HG02678 (cell line): ENCODE results near the gene BCAS3.

Experiments
- ATAC-seq: cut with Tn5 transposase; IDR thresholded peaks from one replicate; pipeline ENCODE4 v1.9.1; 2021; ENCODE audit warnings: mild to moderate bottlenecking, moderate library complexity; ENCODE audit not compliant: unreplicated experiment

BCAS3 gene

DNA sequence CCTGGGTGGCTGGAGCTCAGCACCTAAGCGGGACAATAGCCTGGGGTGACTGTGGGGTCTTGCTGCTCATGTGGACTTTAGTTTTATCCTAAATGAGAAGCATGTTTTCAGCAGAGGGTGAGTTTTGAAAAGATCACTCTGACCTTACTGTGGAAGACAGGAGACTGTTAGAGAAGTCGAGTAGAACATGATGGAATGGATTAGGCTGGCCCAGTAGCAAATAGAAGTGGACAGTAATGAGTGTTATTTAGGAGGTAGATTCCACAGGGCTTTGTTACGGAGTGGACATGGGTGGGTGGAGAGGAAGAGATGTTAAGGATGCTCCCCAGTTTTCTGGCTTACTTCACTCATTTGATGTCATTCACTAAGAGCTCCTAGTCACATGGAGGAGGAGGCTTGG, 648.7 kb downstream of the BCAS3 start:
- no peak for ATAC-seq

DNA sequence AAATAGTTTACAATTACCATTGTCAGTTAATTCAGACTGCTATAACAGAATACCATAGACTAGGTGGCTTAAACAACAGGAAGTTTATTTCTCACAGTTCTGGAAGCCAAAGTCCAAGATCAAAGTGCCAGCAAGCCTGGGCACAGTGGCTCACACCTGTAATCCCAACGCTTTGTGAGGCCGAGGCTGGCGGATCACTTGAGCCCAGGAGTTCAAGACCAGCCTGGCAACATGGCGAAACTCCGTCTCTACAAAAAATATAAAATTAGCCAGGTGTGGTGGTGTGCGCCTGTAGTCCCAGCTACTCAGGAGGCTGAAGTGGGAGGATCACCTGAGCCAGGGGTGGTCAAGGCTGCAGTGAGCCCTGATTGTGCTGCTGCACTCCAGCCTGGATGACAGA, 650.7 kb downstream of the BCAS3 start:
- ATAC-seq = no peak

DNA sequence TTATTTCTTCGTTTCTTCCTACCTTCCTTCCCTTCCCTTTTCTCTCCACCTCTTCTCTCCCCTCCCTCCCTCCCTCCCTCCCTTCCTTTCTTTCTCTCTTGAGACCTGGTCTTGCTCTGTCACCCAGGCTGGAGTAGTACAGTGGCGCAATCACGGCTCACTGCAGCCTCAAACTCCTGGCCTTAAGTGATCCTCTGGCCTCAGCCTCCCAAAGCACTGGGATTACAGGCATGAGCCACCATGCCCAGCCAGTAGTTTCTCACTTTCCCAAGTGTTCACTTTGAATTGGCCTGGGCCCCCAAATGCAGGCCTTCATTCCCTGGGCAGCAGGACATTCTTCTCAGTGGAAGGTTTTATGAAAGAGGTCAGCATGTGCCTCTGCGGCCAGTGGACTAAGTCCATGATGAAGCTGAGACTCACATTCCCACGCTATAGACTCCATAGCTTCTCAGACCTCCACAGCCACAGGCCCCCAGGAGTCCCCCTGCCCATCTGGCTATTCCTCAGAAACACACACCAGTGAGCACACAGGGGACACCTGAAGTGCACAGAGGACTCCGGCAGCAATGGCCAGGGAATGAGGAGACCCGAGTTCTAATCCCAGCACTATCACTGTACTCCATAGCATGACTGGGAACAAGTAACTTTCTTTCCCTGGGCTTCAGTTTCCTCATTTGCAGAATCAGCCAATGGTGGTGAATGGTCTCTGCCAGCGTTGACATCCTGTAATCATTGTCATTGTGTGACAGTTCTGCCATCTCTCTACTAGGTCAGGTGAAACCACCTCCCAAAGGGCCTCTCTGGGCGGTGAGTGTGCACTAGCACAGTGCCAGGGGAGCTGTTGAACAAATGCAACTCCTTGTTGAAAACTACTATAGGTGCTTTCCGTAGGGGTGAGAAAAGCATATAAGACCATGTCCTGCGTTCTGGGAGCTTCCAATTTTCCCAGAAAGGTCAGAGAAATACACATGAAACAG, 652.8 kb downstream of the BCAS3 start:
- no peak for ATAC-seq

- ATAC-seq = no peak
Observed at GRCh38 chr17:61331178-61331577, 653.5 kb downstream of the BCAS3 start.

GRCh38 chr17:61331886-61332285, 654.2 kb downstream of the BCAS3 start:
- no peak for ATAC-seq

GRCh38 chr17:61333136-61333535, 655.5 kb downstream of the BCAS3 start:
- no peak for ATAC-seq

GRCh38 chr17:61334673-61335072, 657.0 kb downstream of the BCAS3 start:
- no peak for ATAC-seq

- ATAC-seq = no peak
Observed at GRCh38 chr17:61335105-61335844, 657.6 kb downstream of the BCAS3 start.

- ATAC-seq = no peak
Observed at GRCh38 chr17:61335845-61336655, 658.4 kb downstream of the BCAS3 start.

DNA sequence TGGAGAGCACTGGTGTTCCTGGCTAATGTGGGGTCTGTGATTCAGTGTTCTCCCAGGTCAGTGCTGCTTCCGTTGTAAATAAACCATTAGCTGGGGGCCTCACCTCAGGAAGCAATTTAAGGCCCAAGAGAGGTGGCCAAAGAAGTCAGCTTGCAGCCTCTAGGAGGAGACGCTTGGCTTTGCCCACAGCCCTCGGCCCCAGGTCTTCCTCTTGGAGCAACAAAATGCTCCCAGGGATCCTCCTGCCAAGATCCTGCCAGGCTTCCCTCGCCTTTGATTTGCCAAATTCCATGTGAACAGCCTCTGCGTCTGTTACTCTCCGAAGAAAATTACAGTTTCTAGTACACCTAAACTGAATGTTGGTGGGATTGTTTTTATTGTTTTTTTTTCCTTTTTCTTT, 659.6 kb downstream of the BCAS3 start:
- no peak for ATAC-seq

DNA sequence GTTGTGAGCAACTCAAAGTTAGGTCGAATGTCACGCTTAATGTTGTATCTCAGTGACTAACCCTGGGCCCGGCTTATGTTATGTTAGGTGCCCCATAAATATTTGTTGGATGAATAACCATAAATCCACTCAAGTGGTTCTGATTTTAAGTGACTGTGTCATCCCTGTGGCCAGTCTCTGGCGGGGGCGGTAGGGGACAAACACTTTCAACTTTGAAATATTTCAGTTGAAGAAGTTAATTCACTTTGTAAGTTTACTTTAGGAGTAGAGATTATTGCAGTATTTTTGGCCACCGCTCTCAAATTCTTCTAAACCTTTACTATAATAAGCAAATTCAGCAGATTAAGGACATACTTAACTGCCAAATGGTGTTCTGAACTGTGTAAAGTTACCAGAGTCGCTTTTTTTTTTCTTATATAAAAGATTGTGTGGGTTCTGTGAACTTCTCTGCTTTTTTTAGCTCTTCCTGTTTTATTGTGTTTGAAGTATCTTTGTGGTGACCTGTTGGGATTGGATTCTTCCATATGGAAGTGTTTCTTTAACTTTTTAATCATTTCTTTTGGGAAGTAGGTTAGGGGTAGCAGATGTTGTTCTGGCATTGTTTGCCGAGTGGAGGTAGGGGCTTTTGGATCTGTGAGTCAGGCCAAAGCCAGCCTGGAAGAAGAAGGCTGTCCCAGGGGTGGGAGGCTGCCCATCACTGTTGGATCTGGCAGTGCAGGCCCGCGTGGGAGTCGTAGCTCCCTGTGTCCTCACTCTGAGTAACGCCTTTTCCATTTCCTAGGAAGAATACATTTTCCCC, 660.5 kb downstream of the BCAS3 start:
- ATAC-seq = no peak

GRCh38 chr17:61338874-61339478, 661.3 kb downstream of the BCAS3 start:
- no peak for ATAC-seq

GRCh38 chr17:61340431-61341209, 663.0 kb downstream of the BCAS3 start:
- no peak for ATAC-seq

DNA sequence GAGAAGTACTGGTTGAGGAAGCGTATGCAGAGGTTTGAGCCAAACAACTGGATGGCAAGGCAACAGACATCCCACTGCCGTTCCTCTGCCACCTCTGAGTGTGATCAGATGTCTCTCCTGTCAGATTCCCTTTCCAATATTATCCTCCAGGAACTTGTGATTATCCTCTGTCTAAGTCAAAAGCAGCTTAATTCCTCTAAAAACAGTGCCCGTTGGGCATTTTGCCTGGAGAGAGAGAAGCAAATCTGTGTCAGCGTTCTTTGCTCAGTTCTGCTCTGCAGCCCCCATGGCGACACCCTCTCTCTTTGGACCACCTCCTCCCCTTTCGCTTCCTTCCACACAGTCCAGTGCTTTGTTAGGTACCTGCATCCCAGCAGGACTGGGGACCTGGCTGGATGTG, 665.9 kb downstream of the BCAS3 start:
- no peak for ATAC-seq

DNA sequence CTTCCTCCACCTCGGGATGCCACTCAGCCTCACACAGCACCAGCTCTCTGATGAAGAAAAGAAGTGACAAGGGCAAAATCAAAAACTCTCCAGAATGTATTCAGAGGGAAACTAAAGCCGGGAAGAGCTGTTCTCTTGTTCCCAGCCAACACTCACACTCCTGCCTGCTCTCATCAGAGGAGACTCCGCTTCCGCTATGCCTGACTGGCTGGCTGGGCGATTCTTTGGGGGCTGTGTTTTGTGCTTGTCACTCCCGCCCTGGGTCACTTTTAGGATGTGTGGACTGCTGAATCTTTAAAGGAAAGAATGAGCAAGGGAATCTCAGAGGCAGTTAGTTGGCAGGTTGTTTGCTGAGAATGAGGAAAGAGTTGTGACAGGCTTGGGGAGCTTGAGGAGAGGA, 667.4 kb downstream of the BCAS3 start:
- ATAC-seq = no peak

- ATAC-seq = no peak
Observed at GRCh38 chr17:61345825-61346666, 668.4 kb downstream of the BCAS3 start.

DNA sequence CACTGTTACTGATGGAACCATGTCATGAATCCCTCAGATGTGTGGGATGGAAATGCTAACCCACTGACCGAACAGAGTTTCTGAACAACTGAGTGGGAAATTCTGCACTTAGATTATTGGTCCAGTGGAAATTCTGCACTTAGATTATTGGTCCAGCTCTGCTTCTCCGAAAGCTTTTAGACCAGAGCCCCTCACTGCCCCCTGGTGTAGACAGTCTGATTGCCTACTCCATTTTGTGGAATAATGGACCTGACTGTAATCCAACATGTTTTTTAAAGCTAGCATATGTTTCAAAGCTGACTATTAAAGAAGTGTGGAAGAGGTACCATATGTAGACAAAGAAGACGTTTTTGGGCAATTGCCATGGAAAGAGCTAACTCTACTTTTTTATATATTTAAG, 671.7 kb downstream of the BCAS3 start:
- no peak for ATAC-seq

- no peak for ATAC-seq
Observed at GRCh38 chr17:61351745-61352407, 674.2 kb downstream of the BCAS3 start.
